ENCODE results near the gene SPRED1. TPM values are rescaled to one million over a fixed set of nuclear protein-coding genes. Genes with fewer than 3 reads are reported as not detected.
A peak's percentile ranks its signal among the peaks of the same experiment; 100 is the strongest.
"Not testable (repeated sequence)": the region's sequence is repeated elsewhere in the genome, so short reads cannot be mapped to it uniquely, and the experiment has no call there.

The SPRED1 gene
- total RNA-seq, 1 donor from 2014 or later = 16.3 TPM

GRCh38 chr15:38226608-38227266, 25.9 kb upstream of the SPRED1 start:
- no peaks in the 10 kb centered on the region for H3K36me3 ChIP-seq (ENCODE audit: control insufficient read depth, insufficient read depth, low read length)
- no peaks in the 10 kb centered on the region for H3K27me3 ChIP-seq (ENCODE audit: control insufficient read depth, insufficient read depth, low read length)
- H3K4me3 ChIP-seq (ENCODE audit: low read depth, low read length) = no peak overlapping the region
- TF ChIP-seq CTCF (IDR thresholded peaks at IDR 0.05; ENCODE audit: insufficient read depth, low read length, severe bottlenecking) = no peak
- peak; percentile 81 for FAIRE-seq
- DNase-seq (ENCODE audit: low read depth) = peak; percentile 95

GRCh38 chr15:38227941-38228340, 24.7 kb upstream of the SPRED1 start:
- Histone ChIP-seq H3K4me3 (ENCODE audit: low read depth, low read length) (no peak overlapping the region), H3K27me3 (ENCODE audit: control insufficient read depth, insufficient read depth, low read length) (no peaks in the 10 kb centered on the region), H3K36me3 (ENCODE audit: control insufficient read depth, insufficient read depth, low read length) (no peaks in the 10 kb centered on the region)
- TF ChIP-seq CTCF (IDR thresholded peaks at IDR 0.05; ENCODE audit: insufficient read depth, low read length, severe bottlenecking) = no peak
- FAIRE-seq (no peak), DNase-seq (ENCODE audit: low read depth) (no peak)

GRCh38 chr15:38228618-38229017, 24.0 kb upstream of the SPRED1 start:
- no peak for FAIRE-seq
- no peak for DNase-seq (ENCODE audit: low read depth)
- Histone ChIP-seq H3K27me3 (ENCODE audit: control insufficient read depth, insufficient read depth, low read length) (no peaks in the 10 kb centered on the region), H3K4me3 (ENCODE audit: low read depth, low read length) (no peak overlapping the region), H3K36me3 (ENCODE audit: control insufficient read depth, insufficient read depth, low read length) (no peaks in the 10 kb centered on the region)
- TF ChIP-seq CTCF (IDR thresholded peaks at IDR 0.05; ENCODE audit: insufficient read depth, low read length, severe bottlenecking) = no peak

GRCh38 chr15:38229705-38230310, 22.8 kb upstream of the SPRED1 start:
- Histone ChIP-seq H3K36me3 (ENCODE audit: control insufficient read depth, insufficient read depth, low read length) (no peaks in the 10 kb centered on the region), H3K4me3 (ENCODE audit: low read depth, low read length) (no peak overlapping the region), H3K27me3 (ENCODE audit: control insufficient read depth, insufficient read depth, low read length) (no peaks in the 10 kb centered on the region)
- no peak for FAIRE-seq
- no peak for TF ChIP-seq CTCF (IDR thresholded peaks at IDR 0.05; ENCODE audit: insufficient read depth, low read length, severe bottlenecking)
- DNase-seq (ENCODE audit: low read depth) = peak; percentile 68

- no peak overlapping the region for H3K4me3 ChIP-seq (ENCODE audit: low read depth, low read length)
- DNase-seq (ENCODE audit: low read depth) (no peak), FAIRE-seq (no peak)
- H3K36me3 ChIP-seq (ENCODE audit: control insufficient read depth, insufficient read depth, low read length) = no peaks in the 10 kb centered on the region
- no peaks in the 10 kb centered on the region for H3K27me3 ChIP-seq (ENCODE audit: control insufficient read depth, insufficient read depth, low read length)
- no peak for TF ChIP-seq CTCF (IDR thresholded peaks at IDR 0.05; ENCODE audit: insufficient read depth, low read length, severe bottlenecking)
Observed at GRCh38 chr15:38231436-38231835, 21.2 kb upstream of the SPRED1 start.

- H3K27me3 ChIP-seq (ENCODE audit: control insufficient read depth, insufficient read depth, low read length); H3K4me3 ChIP-seq (ENCODE audit: low read depth, low read length); H3K36me3 ChIP-seq (ENCODE audit: control insufficient read depth, insufficient read depth, low read length); DNase-seq (ENCODE audit: low read depth); FAIRE-seq: not testable (repeated sequence)
Observed at GRCh38 chr15:38237021-38237420, 15.6 kb upstream of the SPRED1 start.

All from bronchial epithelial cell (primary cell).